ENCODE results near the gene OSCP1.
"Not testable (repeated sequence)": the region's sequence is repeated elsewhere in the genome, so short reads cannot be mapped to it uniquely, and the experiment has no call there.

Gene OSCP1

GRCh38 chr1:36480161-36480560, 29.9 kb upstream of the OSCP1 start:
- H3K4me3 ChIP-seq (replicated peaks; ENCODE audit: low read depth, low read length), result no peak overlapping the region
- no peak for DNase-seq (ENCODE audit: extremely low read depth, low read depth)
- no peak for TF ChIP-seq CTCF (IDR thresholded peaks at IDR 0.05; ENCODE audit: low read depth, low read length, missing control alignments)

GRCh38 chr1:36479505-36480051, 29.3 kb upstream of the OSCP1 start:
- no peak overlapping the region for H3K4me3 ChIP-seq (replicated peaks; ENCODE audit: low read depth, low read length)
- DNase-seq (ENCODE audit: extremely low read depth, low read depth), result no peak
- TF ChIP-seq CTCF (IDR thresholded peaks at IDR 0.05; ENCODE audit: low read depth, low read length, missing control alignments), result no peak

- not testable (repeated sequence) for H3K4me3 ChIP-seq (replicated peaks; ENCODE audit: low read depth, low read length); DNase-seq (ENCODE audit: extremely low read depth, low read depth)
Measured at GRCh38 chr1:36477615-36478014, 27.4 kb upstream of the OSCP1 start.

- no peak for TF ChIP-seq CTCF (IDR thresholded peaks at IDR 0.05; ENCODE audit: low read depth, low read length, missing control alignments)
- no peak overlapping the region for H3K4me3 ChIP-seq (replicated peaks; ENCODE audit: low read depth, low read length)
- DNase-seq (ENCODE audit: extremely low read depth, low read depth), result no peak
Measured at GRCh38 chr1:36476945-36477344, 26.7 kb upstream of the OSCP1 start.

- no peak for DNase-seq (ENCODE audit: extremely low read depth, low read depth)
- no peak for TF ChIP-seq CTCF (IDR thresholded peaks at IDR 0.05; ENCODE audit: low read depth, low read length, missing control alignments)
Measured at GRCh38 chr1:36475910-36476604, 25.8 kb upstream of the OSCP1 start.

GRCh38 chr1:36475341-36475740, 25.1 kb upstream of the OSCP1 start:
- no peak for DNase-seq (ENCODE audit: extremely low read depth, low read depth)
- H3K4me3 ChIP-seq (replicated peaks; ENCODE audit: low read depth, low read length), result no peak overlapping the region
- no peak for TF ChIP-seq CTCF (IDR thresholded peaks at IDR 0.05; ENCODE audit: low read depth, low read length, missing control alignments)

More at GRCh38 chr1:36475910-36476604, 25.8 kb upstream of the OSCP1 start:
- H3K4me3 ChIP-seq (replicated peaks; ENCODE audit: low read depth, low read length), result no peak overlapping the region

- TF ChIP-seq CTCF (IDR thresholded peaks at IDR 0.05; ENCODE audit: low read depth, low read length, missing control alignments), result no peak
- DNase-seq (ENCODE audit: extremely low read depth, low read depth), result no peak
- H3K4me3 ChIP-seq (replicated peaks; ENCODE audit: low read depth, low read length), result no peak overlapping the region
Measured at GRCh38 chr1:36472656-36473055, 22.4 kb upstream of the OSCP1 start.
